Stimulated activated effector memory CD8-positive, alpha-beta T cell treated with anti-CD3 and anti-CD28 coated beads, Interleukin-12 subunit alpha, Interleukin-12 subunit beta, amount 100 ng/mL, for 72 hours (primary cell): ENCODE measurements around the gene HS6ST3.

Source experiments
- ATAC-seq: fragments of 150-1000 bp; cut with Tn5 transposase; 2 replicates; pipeline ENCODE4 v1.10.0; 2021
- DNase-seq, 2 donors: peaks; one replicate each; pipeline ENCODE4 v3.0.0; 2021 to 2022; ENCODE audit warnings: low spot score in 2 of 2
- H3K27ac Mint-ChIP-seq: one replicate; pipeline ENCODE4 v1.8.0; 2022; ENCODE audit warnings: mild to moderate bottlenecking, mixed read lengths
- H3K36me3 Mint-ChIP-seq: one replicate; pipeline ENCODE4 v1.8.0; 2022; ENCODE audit warnings: mild to moderate bottlenecking, mixed read lengths
- H3K4me1 Mint-ChIP-seq: one replicate; pipeline ENCODE4 v1.8.0; 2022; ENCODE audit warnings: mixed read lengths
- H3K4me3 Mint-ChIP-seq: one replicate; pipeline ENCODE4 v1.8.0; 2022; ENCODE audit warnings: mild to moderate bottlenecking, mixed read lengths
- H3K9me3 Mint-ChIP-seq: one replicate; pipeline ENCODE4 v1.8.0; 2022; ENCODE audit warnings: mixed read lengths

Gene HS6ST3

DNA sequence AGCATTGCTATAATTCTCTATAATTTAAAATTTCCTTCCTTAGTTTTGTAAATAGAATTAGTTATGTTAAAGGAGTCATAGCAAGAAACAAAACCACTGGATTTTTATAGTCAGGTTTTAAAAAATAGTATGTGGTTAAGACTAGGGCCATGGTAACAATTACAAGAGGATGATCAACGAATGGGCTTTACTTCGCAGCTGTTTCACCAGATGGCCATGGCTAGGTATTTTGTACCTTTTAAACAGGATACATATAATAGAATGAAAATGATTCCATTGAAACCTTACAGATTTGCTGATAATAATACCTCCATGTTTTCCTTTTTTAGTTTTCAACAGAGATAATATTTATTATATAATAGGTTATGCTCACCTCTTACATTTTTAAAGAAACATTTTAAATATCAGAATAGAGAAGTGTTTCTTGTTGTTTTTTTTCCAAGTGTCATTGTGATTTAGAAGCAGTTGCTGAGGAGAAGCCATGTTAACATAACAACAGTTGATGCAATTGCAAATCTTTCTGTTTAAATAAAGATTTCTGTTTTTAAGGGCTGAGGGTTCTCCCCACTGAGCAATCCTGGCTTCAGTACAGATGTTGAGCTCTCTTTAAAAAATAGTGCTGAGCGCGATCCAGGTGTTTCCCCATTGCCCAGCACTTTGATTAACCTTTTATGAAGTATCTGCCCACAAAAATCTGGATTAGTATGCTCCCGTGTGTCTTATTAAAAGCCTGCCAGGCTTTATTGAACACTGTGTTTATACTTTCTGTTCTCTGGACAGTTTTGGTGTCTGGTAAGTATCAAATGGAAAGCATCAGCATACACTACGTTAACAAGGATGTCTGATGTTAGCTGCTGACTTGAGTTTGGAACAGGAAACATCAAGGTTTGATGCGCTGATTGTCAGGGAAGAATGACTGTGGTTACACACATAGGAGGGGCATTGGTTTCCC is 205.3 kb downstream of the HS6ST3 start:
- H3K36me3 Mint-ChIP-seq = no peaks in the 10 kb centered on the region
- no peak for DNase-seq
- H3K4me3 Mint-ChIP-seq = no peak overlapping the region
- no peak for ATAC-seq
- H3K27ac Mint-ChIP-seq = no peak overlapping the region
- peaks cover 18% of the 10 kb centered on the region for H3K9me3 Mint-ChIP-seq
- H3K4me1 Mint-ChIP-seq = no peaks in the 10 kb centered on the region

DNA sequence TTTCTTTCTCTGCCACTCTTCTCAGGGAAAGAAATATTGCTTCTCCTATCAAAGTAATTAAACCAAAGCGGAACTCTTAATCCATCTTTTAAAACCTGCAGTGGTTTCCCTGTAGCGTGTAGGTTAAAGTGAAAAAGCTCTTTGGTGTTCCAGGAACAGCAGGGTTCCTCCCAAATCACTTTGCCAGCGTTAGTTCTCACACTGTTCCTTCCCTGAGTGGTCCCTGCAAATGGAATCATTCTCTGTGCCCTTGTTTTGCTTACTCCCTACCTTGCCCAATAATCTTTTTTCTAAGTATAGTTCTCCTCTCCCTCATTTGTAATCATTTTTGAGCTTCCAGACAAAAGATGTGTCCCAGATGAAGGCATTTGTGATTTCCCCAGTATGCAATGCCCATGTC is 207.5 kb downstream of the HS6ST3 start:
- Mint-ChIP-seq H3K4me1 (no peaks in the 10 kb centered on the region), H3K4me3 (no peak overlapping the region), H3K27ac (no peak overlapping the region), H3K9me3 (peaks cover 10% of the 10 kb centered on the region), H3K36me3 (no peaks in the 10 kb centered on the region)
- DNase-seq = no peak
- no peak for ATAC-seq

GRCh38 chr13:96299235-96299634 is 209.3 kb downstream of the HS6ST3 start:
- Mint-ChIP-seq H3K4me1 (no peaks in the 10 kb centered on the region), H3K27ac (no peak overlapping the region), H3K9me3 (peaks cover 10% of the 10 kb centered on the region), H3K4me3 (no peak overlapping the region), H3K36me3 (no peaks in the 10 kb centered on the region)
- ATAC-seq = no peak
- no peak for DNase-seq

GRCh38 chr13:96308568-96308967 is 218.7 kb downstream of the HS6ST3 start:
- no peak for ATAC-seq
- H3K4me3 Mint-ChIP-seq = no peak overlapping the region
- no peak overlapping the region for H3K27ac Mint-ChIP-seq
- H3K4me1 Mint-ChIP-seq = no peaks in the 10 kb centered on the region
- DNase-seq = no peak
- no peaks in the 10 kb centered on the region for H3K36me3 Mint-ChIP-seq
- H3K9me3 Mint-ChIP-seq = peaks cover 7% of the 10 kb centered on the region

DNA sequence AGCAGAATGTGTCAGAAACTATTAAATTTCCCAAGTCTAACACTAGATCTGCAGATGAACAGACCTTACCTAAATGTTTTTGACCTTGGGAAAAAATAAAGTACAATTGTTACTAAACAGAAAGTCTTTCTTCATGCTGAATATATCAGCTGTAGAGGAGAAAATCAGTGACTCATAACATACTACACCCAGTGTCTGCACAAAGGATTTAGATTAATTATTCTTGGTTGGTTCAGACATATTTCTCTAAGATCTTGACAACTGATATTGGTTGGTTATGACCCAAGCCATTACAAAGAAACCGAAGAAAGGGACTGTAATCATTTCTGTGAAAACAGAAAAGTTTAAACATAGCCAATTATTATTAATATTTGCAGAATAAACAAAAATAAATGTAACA is 225.1 kb downstream of the HS6ST3 start:
- no peak overlapping the region for H3K4me3 Mint-ChIP-seq
- no peak for DNase-seq
- no peak for ATAC-seq
- H3K4me1 Mint-ChIP-seq = no peaks in the 10 kb centered on the region
- H3K36me3 Mint-ChIP-seq = no peaks in the 10 kb centered on the region
- no peak overlapping the region for H3K27ac Mint-ChIP-seq
- H3K9me3 Mint-ChIP-seq = peaks cover 8% of the 10 kb centered on the region

DNA sequence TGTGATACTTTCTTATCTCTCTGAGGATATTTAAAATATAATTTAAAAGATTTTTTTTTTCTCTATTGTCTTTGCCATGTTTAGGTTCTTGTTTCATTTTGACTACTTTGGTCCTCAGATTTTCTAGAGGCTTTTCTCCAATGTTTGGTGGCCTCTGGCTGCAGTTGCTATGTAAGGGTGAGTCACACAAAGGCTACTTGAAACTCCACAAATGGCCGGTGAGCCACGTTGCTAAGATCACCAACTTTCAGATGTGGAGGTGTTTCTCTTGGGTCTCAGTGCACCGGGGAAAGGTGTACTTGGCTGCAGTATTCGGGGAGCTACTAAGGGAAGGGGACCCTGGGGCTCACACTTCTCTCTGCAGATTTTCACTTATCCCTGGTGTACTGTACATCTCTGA is 248.1 kb downstream of the HS6ST3 start:
- DNase-seq (no peak), ATAC-seq (no peak)
- Mint-ChIP-seq H3K4me3 (no peak overlapping the region), H3K9me3 (peaks cover 13% of the 10 kb centered on the region), H3K27ac (no peak overlapping the region), H3K36me3 (no peaks in the 10 kb centered on the region), H3K4me1 (no peaks in the 10 kb centered on the region)

DNA sequence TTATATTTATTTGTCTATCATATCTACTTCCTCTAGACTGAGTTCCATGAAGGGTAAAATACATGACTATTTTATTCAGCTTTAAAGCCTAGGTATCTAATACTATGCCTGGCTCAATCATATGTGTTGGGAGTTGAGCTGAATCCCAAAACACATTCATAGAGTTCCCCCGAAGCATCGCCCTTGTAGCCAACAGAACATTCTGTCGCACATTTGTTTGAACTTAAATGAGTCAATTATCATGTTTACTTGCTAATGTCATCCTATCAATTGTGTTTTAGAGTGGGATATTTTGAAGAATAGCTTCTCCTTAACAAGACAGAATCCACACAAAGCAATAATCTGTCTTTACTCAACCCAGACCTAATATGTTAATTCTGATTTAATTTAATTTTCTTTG is 252.4 kb downstream of the HS6ST3 start:
- no peak overlapping the region for H3K4me3 Mint-ChIP-seq
- H3K36me3 Mint-ChIP-seq = no peaks in the 10 kb centered on the region
- ATAC-seq (no peak), DNase-seq (no peak)
- H3K4me1 Mint-ChIP-seq = no peaks in the 10 kb centered on the region
- no peak overlapping the region for H3K27ac Mint-ChIP-seq
- H3K9me3 Mint-ChIP-seq = no peaks in the 10 kb centered on the region

GRCh38 chr13:96342852-96343465 is 253.1 kb downstream of the HS6ST3 start:
- ATAC-seq (no peak), DNase-seq (no peak)
- Mint-ChIP-seq H3K9me3 (peaks cover 4% of the 10 kb centered on the region), H3K27ac (no peak overlapping the region), H3K4me3 (no peak overlapping the region), H3K36me3 (no peaks in the 10 kb centered on the region), H3K4me1 (no peaks in the 10 kb centered on the region)

- DNase-seq = no peak
- Mint-ChIP-seq H3K4me1 (no peaks in the 10 kb centered on the region), H3K36me3 (no peaks in the 10 kb centered on the region), H3K4me3 (no peak overlapping the region), H3K27ac (no peak overlapping the region), H3K9me3 (peaks cover 4% of the 10 kb centered on the region)
- no peak for ATAC-seq
Measured at GRCh38 chr13:96346921-96347320, 257.0 kb downstream of the HS6ST3 start.

DNA sequence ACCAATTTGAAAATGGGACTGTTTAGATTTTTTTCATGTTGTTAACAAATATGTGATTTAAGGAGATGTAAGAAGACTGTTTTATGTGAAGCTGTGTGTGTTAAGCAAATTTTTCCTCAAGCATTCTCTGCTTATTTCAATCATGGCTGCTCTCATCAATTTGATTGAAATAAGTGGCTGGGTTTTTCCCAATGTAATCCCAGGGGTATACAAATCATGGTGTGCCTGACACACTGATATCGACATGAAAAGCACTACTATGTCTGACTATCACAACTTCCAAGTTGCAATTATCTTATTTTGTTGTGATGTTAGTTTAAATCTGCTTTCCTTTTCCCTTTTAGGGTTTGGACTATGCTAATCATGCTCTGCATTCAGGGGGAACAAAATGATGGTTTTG is 283.7 kb downstream of the HS6ST3 start:
- DNase-seq (no peak), ATAC-seq (no peak)
- Mint-ChIP-seq H3K4me1 (no peaks in the 10 kb centered on the region), H3K27ac (no peak overlapping the region), H3K4me3 (no peak overlapping the region), H3K36me3 (no peaks in the 10 kb centered on the region), H3K9me3 (peaks cover 5% of the 10 kb centered on the region)

DNA sequence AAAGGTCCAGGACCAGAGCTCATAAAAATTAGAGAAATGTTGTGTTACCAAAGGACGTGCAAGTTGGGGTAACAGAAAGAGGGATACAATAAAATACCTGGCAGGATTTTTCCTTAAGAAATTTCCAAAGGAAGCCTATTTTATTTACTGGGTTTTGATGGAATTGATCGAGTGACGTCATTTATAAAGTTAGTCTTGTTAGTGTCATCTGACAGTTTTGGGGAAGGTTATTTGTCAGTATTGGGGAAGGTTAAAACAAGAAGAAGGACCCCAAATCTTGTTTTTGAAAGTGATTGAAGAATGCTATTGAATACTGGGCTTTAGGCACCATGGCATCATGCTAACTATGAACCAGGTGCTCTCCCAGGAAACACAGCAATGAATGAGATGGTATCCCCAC is 287.9 kb downstream of the HS6ST3 start:
- Mint-ChIP-seq H3K4me1 (no peaks in the 10 kb centered on the region), H3K36me3 (no peaks in the 10 kb centered on the region), H3K27ac (no peak overlapping the region), H3K9me3 (peaks cover 6% of the 10 kb centered on the region), H3K4me3 (no peak overlapping the region)
- DNase-seq (no peak), ATAC-seq (no peak)

- no peaks in the 10 kb centered on the region for H3K36me3 Mint-ChIP-seq
- no peak overlapping the region for H3K4me3 Mint-ChIP-seq
- peaks cover 5% of the 10 kb centered on the region for H3K9me3 Mint-ChIP-seq
- no peak for ATAC-seq
- H3K27ac Mint-ChIP-seq = no peak overlapping the region
- DNase-seq = no peak
- H3K4me1 Mint-ChIP-seq = no peaks in the 10 kb centered on the region
Measured at GRCh38 chr13:96379967-96380366, 290.1 kb downstream of the HS6ST3 start.

- DNase-seq = no peak
- no peak overlapping the region for H3K27ac Mint-ChIP-seq
- no peaks in the 10 kb centered on the region for H3K36me3 Mint-ChIP-seq
- H3K4me1 Mint-ChIP-seq = no peaks in the 10 kb centered on the region
- no peak overlapping the region for H3K4me3 Mint-ChIP-seq
- ATAC-seq = no peak
- peaks cover 2% of the 10 kb centered on the region for H3K9me3 Mint-ChIP-seq
Measured at GRCh38 chr13:96381681-96382080, 291.8 kb downstream of the HS6ST3 start.

- Mint-ChIP-seq H3K4me1 (no peaks in the 10 kb centered on the region), H3K27ac (no peak overlapping the region), H3K9me3 (peaks cover 12% of the 10 kb centered on the region), H3K36me3 (no peaks in the 10 kb centered on the region), H3K4me3 (no peak overlapping the region)
- ATAC-seq (no peak), DNase-seq (no peak)
Measured at GRCh38 chr13:96388598-96388997, 298.7 kb downstream of the HS6ST3 start.

GRCh38 chr13:96391606-96392005 is 301.7 kb downstream of the HS6ST3 start:
- Mint-ChIP-seq H3K4me1 (no peaks in the 10 kb centered on the region), H3K4me3 (no peak overlapping the region), H3K27ac (no peak overlapping the region), H3K9me3 (peaks cover 21% of the 10 kb centered on the region), H3K36me3 (no peaks in the 10 kb centered on the region)
- ATAC-seq = no peak
- no peak for DNase-seq

DNA sequence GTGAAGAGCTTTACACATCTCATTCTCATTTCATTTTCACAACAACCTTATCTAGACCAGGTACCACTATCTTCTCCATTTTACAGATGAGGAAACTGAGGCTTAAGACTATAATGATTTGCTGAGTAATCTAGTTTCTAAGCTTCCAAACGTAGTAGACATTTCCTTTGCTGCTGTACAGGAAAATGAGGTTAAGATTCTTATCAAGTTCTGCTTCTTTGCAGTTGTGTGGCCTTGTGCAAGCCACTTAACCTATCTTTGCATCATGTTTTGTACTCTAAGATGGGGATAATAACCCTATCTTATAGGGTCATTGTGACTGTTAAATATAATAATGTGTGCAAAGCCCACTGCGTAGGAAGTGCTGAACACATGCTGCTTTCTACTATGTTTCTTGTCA is 307.9 kb downstream of the HS6ST3 start:
- Mint-ChIP-seq H3K4me1 (no peaks in the 10 kb centered on the region), H3K9me3 (peaks cover 17% of the 10 kb centered on the region), H3K36me3 (no peaks in the 10 kb centered on the region), H3K4me3 (no peak overlapping the region), H3K27ac (no peak overlapping the region)
- no peak for ATAC-seq
- no peak for DNase-seq
